PC-3 (cell line): ENCODE measurements around the gene FANCE. TPM values are rescaled to one million over a fixed set of nuclear protein-coding genes. Genes with fewer than 3 reads are reported as not detected.
A peak's percentile ranks its signal among the peaks of the same experiment; 100 is the strongest.

Source experiments
- ATAC-seq: fragments of 200-7000 bp; cut with Tn5 transposase; 2 replicates; pipeline ENCODE4 v1.9.1; 2020; ENCODE audit warnings: mild to moderate bottlenecking, moderate library complexity
- BruUV-seq: library from RNA; stranded (reverse); fragments of 400-500 nt; replicated peaks from 2 replicates; lab custom pipeline; 2021; lab: Mats Ljungman, UMichigan
- CTCF ChIA-PET: fragments of 300-600 bp; sonication (Branson Sonifier 250); formaldehyde crosslinking; loops from one replicate; lab custom pipeline; 2022; ENCODE audit warnings: antibody characterized with exemption; lab: Charles Lee
- POLR2A ChIA-PET: fragments of 300-600 bp; sonication (Branson Sonifier 250); formaldehyde crosslinking; loops from one replicate; lab custom pipeline; 2022; ENCODE audit warnings: antibody characterized with exemption; ENCODE audit not compliant: unreplicated experiment; lab: Charles Lee
- DNase-seq: peaks from one replicate; pipeline ENCODE4 v3.0.0-alpha.2; 2015
- H2AFZ ChIP-seq: fragments of 300-600 bp; sonication (generic); 2 replicates; pipeline ENCODE4 v1.6.0; 2016; ENCODE audit warnings: antibody characterized with exemption, low read length
- H3F3A ChIP-seq: fragments of 300-600 bp; sonication (generic); one replicate; pipeline ENCODE4 v1.6.0; 2017; ENCODE audit warnings: antibody characterized with exemption, low read length, control low read depth, mild to moderate bottlenecking; ENCODE audit not compliant: unreplicated experiment
- H3K27ac ChIP-seq: fragments of 300-600 bp; sonication (generic); 2 replicates; pipeline ENCODE4 v1.5.1; 2016; ENCODE audit warnings: mild to moderate bottlenecking, low read length
- H3K27me3 ChIP-seq: fragments of 300-600 bp; sonication (generic); 2 replicates; pipeline ENCODE4 v1.6.1; 2016; ENCODE audit warnings: low read length, mixed read lengths
- H3K36me3 ChIP-seq: fragments of 300-600 bp; sonication (generic); 2 replicates; pipeline ENCODE4 v1.6.1; 2016; ENCODE audit warnings: low read depth, mixed run types, low read length, mixed read lengths
- H3K4me1 ChIP-seq: fragments of 300-600 bp; sonication (generic); 2 replicates; pipeline ENCODE4 v1.5.1; 2016; ENCODE audit warnings: low read length; ENCODE audit not compliant: insufficient read depth
- H3K4me2 ChIP-seq: fragments of 300-600 bp; sonication (generic); 2 replicates; pipeline ENCODE4 v1.6.0; 2016; ENCODE audit warnings: low read length
- H3K4me3 ChIP-seq: fragments of 300-600 bp; sonication (generic); 2 replicates; pipeline ENCODE4 v1.5.1; 2016; ENCODE audit warnings: mild to moderate bottlenecking, low read length, mixed read lengths
- H3K79me2 ChIP-seq: fragments of 300-600 bp; sonication (generic); 2 replicates; pipeline ENCODE4 v1.6.1; 2017; ENCODE audit warnings: low read length, mixed read lengths
- H3K9ac ChIP-seq: fragments of 300-600 bp; sonication (generic); 2 replicates; pipeline ENCODE4 v1.6.0; 2016; ENCODE audit warnings: mild to moderate bottlenecking, low read length
- H3K9me2 ChIP-seq: fragments of 300-600 bp; sonication (generic); replicated peaks from 2 replicates; pipeline ENCODE4 v1.6.1; 2016; ENCODE audit warnings: mixed run types, low read length, mixed read lengths
- H3K9me3 ChIP-seq: fragments of 300-600 bp; sonication (generic); 2 replicates; pipeline ENCODE4 v1.6.1; 2016; ENCODE audit warnings: low read length, mixed read lengths
- H4K20me1 ChIP-seq: fragments of 300-600 bp; sonication (generic); 2 replicates; pipeline ENCODE4 v1.6.1; 2016; ENCODE audit warnings: low read length, mixed read lengths
- CTCF ChIP-seq: fragments of 300-600 bp; sonication (generic); conservative IDR thresholded peaks from 2 replicates; pipeline ENCODE4 v1.5.1; 2017; ENCODE audit warnings: antibody characterized with exemption, low read depth, mild to moderate bottlenecking, low read length
- EZH2 ChIP-seq: fragments of 300-600 bp; sonication (generic); IDR thresholded peaks from one replicate; pipeline ENCODE4 v1.6.1; 2017; ENCODE audit warnings: antibody characterized with exemption, mild to moderate bottlenecking, low read length; ENCODE audit not compliant: unreplicated experiment
- EZH2phosphoT487 ChIP-seq: fragments of 300-600 bp; sonication (generic); IDR thresholded peaks from 2 replicates; pipeline ENCODE4 v1.6.1; 2018; ENCODE audit warnings: mild to moderate bottlenecking, antibody characterized with exemption, low read length, borderline replicate concordance
- intact Hi-C: fragments of 100-400 bp; cut with micrococcal nuclease; formaldehyde crosslinking; loops from 2 replicates; pipeline ENCODE4 v1.9.0; 2023
- total RNA-seq: library from RNA; depleted of rRNA; stranded (reverse); fragments of >200 nt; gene quantifications from 2 replicates; pipeline ENCODE4 v1.2.3, GENCODE V29; 2014

FANCE gene
- total RNA-seq, 1 experiment from 2014 or later, result 13.8 TPM

GRCh38 chr6:35488517-35488862 lies 36.4 kb downstream of the FANCE start:
- DNase-seq, result no peak
- H3K9me3 ChIP-seq, result no peaks in the 10 kb centered on the region
- peaks cover 48% of the 10 kb centered on the region for H3K4me1 ChIP-seq
- peak overlapping the region; percentile 60 for H3K4me2 ChIP-seq
- ChIA-PET POLR2A (no interaction called here), CTCF (no interaction called here)
- peak overlapping the region; percentile 62 for H3K27ac ChIP-seq
- H3K27me3 ChIP-seq, result no peaks in the 10 kb centered on the region
- peaks cover 23% of the 10 kb centered on the region for H3K79me2 ChIP-seq
- no peaks in the 10 kb centered on the region for H3K9me2 ChIP-seq
- H3K4me3 ChIP-seq, result no peak overlapping the region
- no TSS peak for BruUV-seq
- no peaks in the 10 kb centered on the region for H3F3A ChIP-seq
- H2AFZ ChIP-seq, result peak overlapping the region; percentile 41; the same call in 1 of the 2 replicates
- no peaks in the 10 kb centered on the region for H3K36me3 ChIP-seq
- H3K9ac ChIP-seq, result no peak overlapping the region
- ATAC-seq, result no peak
- intact Hi-C loops, result no loop called here
- TF ChIP-seq EZH2 (no peak), CTCF (no peak), EZH2phosphoT487 (no peak)
- H4K20me1 ChIP-seq, result no peaks in the 10 kb centered on the region; the same call in 1 of the 2 replicates

- no peaks in the 10 kb centered on the region for H3K36me3 ChIP-seq
- no peak overlapping the region for H3K9ac ChIP-seq
- intact Hi-C loops, result no loop called here
- no peak overlapping the region for H3K27ac ChIP-seq
- CTCF ChIA-PET, result no interaction called here
- ATAC-seq (no peak), DNase-seq (no peak)
- POLR2A ChIA-PET, result no interaction called here
- no peak overlapping the region for H3K4me3 ChIP-seq
- no peak overlapping the region for H3K4me2 ChIP-seq
- H3K27me3 ChIP-seq, result no peaks in the 10 kb centered on the region
- H2AFZ ChIP-seq, result no peak overlapping the region
- BruUV-seq, result no TSS peak
- no peaks in the 10 kb centered on the region for H3F3A ChIP-seq
- no peak for TF ChIP-seq EZH2
- no peak for TF ChIP-seq CTCF
- no peak for TF ChIP-seq EZH2phosphoT487
- H4K20me1 ChIP-seq, result no peaks in the 10 kb centered on the region; the same call in 1 of the 2 replicates
- H3K9me2 ChIP-seq, result no peaks in the 10 kb centered on the region
- peaks cover 28% of the 10 kb centered on the region for H3K79me2 ChIP-seq
- peaks cover 48% of the 10 kb centered on the region for H3K4me1 ChIP-seq
- no peaks in the 10 kb centered on the region for H3K9me3 ChIP-seq
Measured at GRCh38 chr6:35489066-35489465, 36.9 kb downstream of the FANCE start.

- no TSS peak for BruUV-seq
- Histone ChIP-seq H2AFZ (no peak overlapping the region), H3K79me2 (peaks cover 40% of the 10 kb centered on the region), H3K9me2 (no peaks in the 10 kb centered on the region), H3K27me3 (no peaks in the 10 kb centered on the region), H3F3A (no peaks in the 10 kb centered on the region), H3K27ac (no peak overlapping the region), H3K4me1 (peaks cover 47% of the 10 kb centered on the region), H3K36me3 (no peaks in the 10 kb centered on the region), H3K9ac (no peak overlapping the region), H4K20me1 (no peaks in the 10 kb centered on the region; the same call in 1 of the 2 replicates), H3K9me3 (no peaks in the 10 kb centered on the region), H3K4me2 (no peak overlapping the region), H3K4me3 (no peak overlapping the region)
- POLR2A ChIA-PET, result no interaction called here
- CTCF ChIA-PET, result no interaction called here
- intact Hi-C loops, result no loop called here
- DNase-seq (no peak), ATAC-seq (no peak)
- TF ChIP-seq EZH2phosphoT487 (no peak), CTCF (no peak), EZH2 (no peak)
Measured at GRCh38 chr6:35489995-35490791, 38.1 kb downstream of the FANCE start.
